ENCODE data around the gene UGT1A6. TPM values are rescaled to one million over a fixed set of nuclear protein-coding genes. Genes with fewer than 3 reads are reported as not detected.
"Not testable (repeated sequence)": the region's sequence is repeated elsewhere in the genome, so short reads cannot be mapped to it uniquely, and the experiment has no call there.

UGT1A6 gene
- polyA plus RNA-seq, 10 donors = 0.26 TPM; not detected in 9

DNA sequence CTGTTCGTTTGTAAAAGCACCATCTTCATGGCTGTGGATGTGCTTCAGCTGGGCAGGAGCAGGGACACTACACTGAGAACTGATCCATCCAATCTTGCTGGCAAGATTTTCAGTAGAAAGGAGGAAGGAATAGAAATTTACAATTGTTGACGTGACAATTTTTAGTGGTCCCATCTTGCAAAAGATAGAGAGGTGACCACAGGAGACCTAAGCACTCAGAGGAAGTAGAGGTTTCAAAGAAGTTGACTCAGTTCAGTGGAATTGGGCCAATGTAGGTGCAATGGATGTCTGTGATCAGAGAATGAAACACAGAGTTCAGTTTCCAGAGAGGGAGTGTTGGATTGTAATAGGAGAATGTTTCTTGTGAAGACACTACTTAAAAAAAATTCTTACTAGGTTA lies 21.4 kb downstream of the UGT1A6 start:
- DNase-seq = no peak

DNA sequence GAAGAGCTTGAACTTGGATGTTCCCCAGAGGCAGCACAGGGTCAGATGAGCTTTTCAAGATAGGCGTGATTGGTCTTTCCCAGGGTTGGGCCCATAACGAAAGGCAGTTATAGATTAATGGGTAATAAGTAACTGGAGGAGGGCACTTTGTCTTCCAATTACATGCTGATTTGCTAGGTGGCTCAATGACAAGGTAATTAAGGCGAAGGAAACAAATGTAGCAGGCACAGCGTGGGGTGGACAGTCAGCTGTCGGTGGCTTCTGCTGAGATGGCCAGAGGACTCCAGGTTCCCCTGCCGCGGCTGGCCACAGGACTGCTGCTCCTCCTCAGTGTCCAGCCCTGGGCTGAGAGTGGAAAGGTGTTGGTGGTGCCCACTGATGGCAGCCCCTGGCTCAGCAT lies 25.9 kb downstream of the UGT1A6 start, which contains the start of gene UGT1A4:
Gene UGT1A4, plus strand, starts transcription at position 185 of the 400 bp plus-strand sequence. Its CDS starts 85 bp downstream, at position 270.
- DNase-seq = no peak

DNA sequence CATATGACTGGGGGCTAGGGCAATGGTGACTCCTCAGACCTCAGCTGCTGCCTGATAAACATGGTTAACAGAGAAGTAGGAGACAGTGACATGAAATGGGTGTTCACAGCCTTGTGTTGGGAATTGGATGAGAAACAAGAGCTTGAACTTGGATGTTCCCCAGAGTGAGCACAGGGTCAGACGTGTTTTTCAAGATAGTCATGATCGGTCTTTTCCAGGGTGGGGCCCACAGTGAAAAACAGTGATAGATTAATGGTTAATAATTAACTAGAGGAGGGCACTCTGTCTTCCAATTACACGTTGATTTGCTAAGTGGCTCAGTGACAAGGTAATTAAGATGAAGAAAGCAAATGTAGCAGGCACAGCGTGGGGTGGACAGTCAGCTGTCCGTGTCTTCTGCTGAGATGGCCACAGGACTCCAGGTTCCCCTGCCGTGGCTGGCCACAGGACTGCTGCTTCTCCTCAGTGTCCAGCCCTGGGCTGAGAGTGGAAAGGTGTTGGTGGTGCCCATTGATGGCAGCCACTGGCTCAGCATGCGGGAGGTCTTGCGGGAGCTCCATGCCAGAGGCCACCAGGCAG lies 36.1 kb downstream of the UGT1A6 start, which contains the start of gene UGT1A3:
Gene UGT1A3, plus strand, starts transcription at position 320 of the 579 bp plus-strand sequence. Its CDS starts 85 bp downstream, at position 405.
- no peak for DNase-seq

DNA sequence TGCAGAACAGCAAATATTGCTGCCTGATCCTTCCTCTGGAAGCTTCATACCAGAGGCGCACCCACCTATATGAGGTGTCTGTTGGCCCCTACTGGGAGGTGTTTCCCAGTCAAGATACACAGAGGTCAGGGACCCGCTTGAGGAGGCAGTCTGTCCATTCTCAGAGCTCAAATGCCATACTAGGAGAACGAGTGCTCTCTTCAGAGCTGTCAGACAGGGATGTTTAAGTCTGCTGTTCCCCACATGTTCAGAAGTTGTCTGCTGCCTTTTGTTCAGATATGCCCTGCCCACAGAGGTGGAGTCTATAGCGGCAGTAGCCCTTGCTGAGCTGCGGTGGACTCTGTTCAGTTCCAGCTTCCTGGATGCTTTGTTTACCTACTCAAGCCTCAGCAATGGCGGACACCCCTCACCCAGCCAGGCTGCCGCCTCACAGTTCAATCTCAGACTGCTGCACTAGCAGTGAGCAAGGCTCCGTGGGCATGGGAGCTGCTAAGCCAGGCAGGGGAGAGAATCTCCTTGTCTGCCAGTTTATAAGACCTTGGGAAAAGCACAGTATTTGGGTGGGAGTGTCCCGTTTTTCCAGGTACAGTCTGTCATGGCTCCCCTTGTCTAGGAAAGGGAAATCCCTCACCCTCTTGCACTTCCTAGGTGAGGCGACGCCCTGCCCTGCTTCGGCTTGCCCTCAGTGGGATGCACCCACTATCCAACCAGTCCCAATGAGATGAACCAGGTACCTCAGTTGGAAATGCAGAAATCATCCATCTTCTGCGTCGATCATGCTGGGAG lies 44.4 kb downstream of the UGT1A6 start:
- DNase-seq = not testable (repeated sequence)

DNA sequence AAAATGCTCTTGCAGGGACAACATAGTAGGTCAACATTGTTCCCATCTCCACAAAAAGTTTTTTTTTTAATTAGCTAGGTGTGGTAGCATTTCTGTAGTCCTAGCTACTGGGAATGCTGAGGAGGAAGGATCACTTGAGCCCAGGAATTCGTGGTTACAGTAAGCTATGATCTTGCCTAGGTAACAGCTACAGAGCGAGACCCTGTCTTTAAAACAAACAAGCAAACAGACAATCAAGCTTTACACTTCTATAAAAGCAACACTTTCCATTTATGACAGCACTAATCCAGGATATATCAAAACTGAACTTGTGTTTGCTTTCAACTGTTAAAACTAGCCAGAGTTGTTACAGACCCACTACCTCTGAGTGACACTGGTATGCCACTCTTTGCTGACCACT lies 48.2 kb downstream of the UGT1A6 start:
- no peak for DNase-seq

DNA sequence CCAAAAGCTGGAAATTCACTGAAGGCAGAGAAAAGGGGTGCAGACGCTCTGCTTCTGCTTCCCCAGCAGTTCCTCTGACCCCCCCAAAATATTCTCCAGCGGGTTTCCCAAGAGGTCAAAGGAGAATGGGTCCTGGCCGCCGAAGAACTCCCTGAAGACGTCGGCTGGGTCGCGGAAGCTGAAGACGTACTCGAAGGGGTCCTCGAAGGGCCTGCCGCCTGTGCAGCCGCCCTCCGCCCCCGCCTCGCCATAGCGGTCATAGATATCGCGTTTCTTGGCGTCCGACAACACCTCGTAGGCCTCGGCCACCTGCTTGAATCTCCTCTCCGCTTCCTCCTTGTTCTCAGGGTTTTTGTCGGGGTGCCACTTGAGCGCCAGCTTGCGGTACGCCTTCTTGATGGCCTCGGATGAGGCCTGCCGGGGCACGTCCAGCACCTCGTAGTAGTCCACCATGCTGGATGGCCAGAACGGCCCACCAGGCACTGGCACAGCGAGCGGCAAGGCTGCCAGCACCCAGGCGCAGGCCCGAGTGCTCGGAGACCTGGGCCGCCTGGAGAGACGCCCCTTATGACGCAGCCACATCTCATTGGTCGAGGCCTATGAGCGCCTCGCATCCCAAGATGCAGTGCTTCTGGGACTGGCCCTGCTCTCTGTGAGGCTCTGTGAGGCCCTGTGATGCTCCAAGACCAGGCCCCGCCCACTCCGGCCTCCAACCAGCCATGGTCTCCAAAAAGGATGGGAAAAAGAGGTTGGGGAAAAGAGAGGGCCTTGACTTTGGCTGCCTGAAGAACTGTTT lies 51.0 kb downstream of the UGT1A6 start:
- DNase-seq = no peak

DNA sequence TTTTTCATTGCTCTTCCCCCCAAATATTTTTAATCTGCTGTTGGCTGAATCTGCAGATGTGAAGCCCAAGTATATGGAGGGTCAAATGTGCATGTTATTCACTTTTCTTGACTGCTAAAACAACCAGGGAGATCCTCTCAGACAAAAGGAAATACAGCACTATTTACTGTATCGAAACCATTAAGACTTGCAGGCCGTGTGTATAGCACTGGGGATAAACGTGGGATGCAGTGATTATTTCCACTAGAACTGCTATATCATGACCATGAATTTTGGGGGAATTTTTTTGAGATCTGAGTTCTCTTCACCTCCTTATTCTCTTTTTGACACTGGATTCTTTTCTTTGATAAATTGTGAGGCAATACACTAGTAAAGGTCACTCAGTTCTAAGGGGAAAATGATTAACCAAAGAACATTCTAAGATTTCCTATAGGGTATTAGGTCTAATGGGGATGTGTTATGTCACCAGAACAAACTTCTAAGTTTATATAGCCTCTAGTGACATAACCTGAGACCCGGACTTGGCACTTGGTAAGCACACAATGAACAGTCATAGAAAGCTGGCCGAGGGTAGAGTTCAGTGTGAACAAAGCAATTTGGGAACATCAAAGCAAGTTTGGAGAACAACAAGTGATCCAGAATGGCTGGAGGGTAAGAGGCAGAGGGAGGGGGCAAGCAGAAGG lies 52.5 kb downstream of the UGT1A6 start:
- no peak for DNase-seq

DNA sequence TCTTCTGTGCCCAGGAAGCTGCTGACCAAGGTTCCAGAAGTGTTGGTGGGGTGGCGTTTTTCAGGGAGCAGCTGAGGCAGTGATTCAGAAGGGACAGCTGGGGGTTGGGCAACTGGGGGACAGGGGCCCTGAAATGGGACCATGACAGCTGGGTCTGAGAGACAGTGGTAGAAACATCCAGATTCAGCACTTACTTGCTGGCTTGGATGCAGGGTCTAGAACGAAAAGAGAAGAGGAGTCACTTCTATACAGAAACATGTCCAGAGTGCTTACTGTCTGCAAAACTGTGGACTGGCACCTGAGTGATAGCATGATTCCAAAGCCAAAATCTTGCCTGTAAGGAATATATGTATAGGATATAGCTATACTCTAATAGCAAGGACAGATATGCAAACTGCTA lies 53.1 kb downstream of the UGT1A6 start:
- DNase-seq = not testable (repeated sequence)

DNA sequence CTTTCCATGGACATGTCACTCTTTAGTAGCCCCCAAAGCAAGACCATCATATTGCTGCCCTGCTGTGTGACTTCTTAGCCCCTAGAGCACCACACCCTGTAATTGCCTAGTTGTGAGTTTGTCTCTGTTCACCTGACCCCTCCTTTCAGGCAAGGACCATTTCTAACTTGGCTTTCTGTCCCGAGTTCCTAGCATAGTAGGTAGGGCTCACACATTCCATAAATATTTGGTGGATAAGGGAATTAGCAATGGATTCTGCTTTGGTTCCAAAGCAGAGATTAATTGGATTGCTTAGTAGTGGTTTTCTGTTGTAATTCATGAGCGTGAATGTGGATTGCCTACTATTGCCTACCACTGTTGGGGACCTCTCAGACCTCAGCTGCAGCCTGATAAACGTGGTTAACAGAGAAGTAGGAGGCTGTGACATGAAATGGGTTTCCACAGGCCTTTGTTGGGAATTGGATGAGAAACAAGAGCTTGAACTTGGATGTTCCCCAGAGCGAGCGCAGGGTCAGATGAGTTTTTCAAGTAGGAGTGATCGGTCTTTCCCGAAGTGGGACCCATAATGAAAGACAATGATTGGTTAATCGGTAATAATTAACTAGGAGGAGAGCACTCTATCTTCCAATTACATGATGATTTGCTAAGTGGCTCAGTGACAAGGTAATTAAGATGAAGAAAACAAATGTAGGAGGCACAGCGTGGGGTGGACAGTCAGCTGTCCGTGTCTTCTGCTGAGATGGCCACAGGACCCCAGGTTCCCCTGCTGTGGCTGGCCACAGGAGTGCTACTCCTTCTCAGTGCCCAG lies 54.0 kb downstream of the UGT1A6 start:
- DNase-seq = no peak

DNA sequence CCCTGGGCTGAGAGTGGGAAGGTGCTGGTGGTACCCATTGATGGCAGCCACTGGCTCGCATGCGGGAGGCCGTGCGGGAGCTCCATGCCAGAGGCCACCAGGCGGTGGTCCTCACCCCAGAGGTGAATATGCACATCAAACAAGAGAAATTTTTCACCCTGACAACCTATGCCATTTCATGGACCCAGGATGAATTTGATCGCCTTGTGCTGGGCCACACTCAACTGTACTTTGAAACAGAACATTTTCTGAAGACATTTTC lies 54.5 kb downstream of the UGT1A6 start:
- no peak for DNase-seq

DNA sequence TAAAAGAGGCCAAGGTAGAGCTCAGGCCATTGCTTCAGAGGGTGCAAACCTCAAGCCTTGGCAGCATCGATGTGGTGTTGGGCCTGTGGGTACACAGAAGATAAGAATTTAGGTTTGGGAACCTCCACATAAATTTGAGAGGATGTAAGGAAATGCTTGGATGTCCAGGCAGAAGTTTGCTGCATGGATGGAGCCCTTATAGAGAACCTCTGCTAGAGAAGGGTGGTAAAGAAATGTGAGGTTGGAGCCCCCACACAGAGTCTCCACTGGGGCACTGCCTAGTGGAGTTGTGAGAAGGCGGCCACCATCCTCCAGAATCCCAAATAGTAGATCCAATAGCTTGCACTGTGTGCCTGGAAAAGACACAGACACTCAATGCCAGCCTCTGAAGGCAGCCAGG lies 58.0 kb downstream of the UGT1A6 start:
- not testable (repeated sequence) for DNase-seq

DNA sequence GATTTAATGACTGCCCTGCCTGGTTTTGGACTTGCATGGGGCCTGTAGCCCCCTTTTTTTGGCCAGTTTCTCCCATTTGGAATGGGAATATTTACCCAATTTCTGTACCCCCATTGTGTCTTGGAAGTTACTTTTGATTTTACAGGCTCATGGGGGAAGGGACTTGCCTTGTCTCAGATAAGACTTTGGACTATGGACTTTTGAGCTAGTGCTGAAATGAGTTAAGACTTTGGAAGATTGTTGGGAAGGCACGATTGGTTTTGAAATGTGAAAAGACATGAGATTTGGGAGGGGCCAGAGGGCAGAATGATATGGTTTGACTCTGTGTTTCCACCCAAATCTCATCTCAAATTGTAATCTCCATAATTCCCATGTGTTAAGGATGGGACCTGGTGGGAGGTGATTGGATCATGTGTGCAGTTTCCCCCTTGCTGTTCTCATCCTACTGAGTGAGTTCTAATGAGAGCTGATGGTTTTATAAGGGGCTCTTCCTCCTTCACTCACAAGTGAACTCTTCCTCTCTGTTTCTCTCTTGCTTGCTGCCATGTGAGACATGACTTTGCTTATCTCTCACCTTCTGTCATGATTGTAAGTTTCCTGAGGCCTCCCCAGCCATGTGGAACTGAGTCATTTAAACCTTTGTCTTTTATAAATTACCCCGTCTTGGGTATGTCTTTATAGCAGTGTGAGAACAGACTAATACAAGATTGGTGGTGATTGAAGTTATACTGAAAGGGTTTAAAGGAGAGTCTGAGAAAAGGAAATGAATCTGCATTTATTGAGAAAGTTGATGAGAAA lies 58.7 kb downstream of the UGT1A6 start:
- DNase-seq = not testable (repeated sequence)

DNA sequence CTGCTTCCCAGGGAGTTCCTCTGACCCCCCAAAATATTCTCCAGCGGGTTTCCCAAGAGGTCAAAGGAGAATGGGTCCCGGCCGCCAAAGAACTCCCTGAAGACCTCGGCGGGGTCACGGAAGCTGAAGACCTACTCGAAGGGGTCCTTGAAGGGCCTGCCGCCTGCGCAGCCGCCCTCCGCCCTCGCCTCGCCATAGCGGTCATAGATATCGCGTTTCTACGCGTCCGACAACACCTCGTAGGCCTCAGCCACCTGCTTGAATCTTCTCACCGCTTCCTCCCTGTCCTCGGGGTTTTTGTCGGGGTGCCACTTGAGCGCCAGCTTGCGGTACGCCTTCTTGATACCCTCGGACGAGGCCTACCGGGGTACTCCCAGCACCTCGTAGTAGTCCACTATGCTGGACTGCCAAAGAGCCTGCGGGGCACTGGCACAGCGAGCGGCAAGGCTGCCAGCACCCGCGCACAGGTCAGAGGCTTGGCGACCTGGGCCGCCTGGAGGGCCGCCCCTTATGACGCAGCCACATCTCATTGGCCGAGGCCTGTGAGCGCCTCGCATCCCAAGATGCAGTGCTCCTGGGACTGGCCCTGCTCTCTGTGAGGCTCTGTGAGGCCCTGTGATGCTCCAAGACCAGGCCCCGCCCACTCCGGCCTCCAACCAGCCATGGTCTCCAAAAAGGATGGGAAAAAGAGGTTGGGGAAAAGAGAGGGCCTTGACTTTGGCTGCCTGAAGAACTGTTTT lies 62.4 kb downstream of the UGT1A6 start:
- DNase-seq = no peak

DNA sequence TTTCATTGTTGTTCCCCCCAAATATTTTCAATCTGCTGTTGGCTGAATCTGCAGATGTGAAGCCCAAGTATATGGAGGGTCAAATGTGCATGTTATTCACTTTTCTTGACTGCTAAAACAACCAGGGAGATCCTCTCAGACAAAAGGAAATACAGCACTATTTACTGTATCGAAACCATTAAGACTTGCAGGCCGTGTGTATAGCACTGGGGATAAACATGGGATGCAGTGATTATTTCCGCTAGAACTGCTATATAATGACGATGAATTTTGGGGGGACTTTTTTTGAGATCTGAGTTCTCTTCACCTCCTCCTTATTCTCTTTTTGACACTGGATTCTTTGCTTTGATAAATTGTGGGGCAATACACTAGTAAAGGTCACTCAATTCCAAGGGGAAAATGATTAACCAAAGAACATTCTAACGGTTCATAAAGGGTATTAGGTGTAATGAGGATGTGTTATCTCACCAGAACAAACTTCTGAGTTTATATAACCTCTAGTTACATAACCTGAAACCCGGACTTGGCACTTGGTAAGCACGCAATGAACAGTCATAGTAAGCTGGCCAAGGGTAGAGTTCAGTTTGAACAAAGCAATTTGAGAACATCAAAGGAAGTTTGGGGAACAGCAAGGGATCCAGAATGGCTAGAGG lies 63.9 kb downstream of the UGT1A6 start:
- DNase-seq = no peak

DNA sequence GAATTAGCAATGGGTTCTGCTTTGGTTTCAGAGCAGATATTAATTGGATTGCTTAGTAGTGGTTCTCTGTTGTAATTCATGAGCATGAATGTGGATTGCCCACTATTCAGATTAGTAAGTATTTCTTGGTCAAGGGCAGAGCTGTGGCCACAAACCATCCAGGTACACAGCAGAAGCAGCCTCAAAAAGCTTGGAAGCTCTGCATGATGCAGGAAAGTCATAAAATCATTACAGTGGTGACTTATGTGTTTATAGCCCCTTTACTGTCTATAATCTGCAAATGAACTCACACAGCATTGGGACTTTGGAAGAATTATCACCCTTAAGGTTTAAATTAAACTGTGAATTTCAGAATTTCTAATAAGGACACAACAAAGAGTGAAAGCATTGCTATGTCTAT lies 65.5 kb downstream of the UGT1A6 start:
- DNase-seq = no peak

DNA sequence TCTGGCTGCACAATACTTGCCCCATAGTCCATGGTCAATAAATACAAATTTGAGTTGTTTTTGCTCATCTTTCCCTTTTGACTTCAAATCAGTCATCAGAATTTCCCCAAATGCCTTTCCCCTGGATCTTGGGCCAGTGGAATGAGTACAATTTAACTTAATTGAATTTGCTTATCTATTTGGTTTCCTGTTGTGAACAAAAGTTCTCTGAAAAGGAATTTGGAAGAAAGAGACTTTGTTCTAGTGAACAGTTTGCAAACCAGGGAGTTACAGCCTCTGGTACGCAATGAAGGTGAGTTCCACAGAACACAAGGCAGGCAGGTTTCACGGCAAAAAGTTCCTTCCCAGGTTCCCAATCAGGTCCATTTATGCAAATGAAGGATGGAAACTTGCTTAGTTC lies 66.2 kb downstream of the UGT1A6 start:
- DNase-seq = no peak

DNA sequence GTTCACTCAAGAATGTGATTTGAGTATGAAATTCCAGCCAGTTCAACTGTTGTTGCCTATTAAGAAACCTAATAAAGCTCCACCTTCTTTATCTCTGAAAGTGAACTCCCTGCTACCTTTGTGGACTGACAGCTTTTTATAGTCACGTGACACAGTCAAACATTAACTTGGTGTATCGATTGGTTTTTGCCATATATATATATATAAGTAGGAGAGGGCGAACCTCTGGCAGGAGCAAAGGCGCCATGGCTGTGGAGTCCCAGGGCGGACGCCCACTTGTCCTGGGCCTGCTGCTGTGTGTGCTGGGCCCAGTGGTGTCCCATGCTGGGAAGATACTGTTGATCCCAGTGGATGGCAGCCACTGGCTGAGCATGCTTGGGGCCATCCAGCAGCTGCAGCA lies 67.4 kb downstream of the UGT1A6 start, which contains the start of gene UGT1A1:
Gene UGT1A1, plus strand, starts transcription at position 228 of the 400 bp plus-strand sequence. Its CDS starts 18 bp downstream, at position 246.
- no peak for DNase-seq

DNA sequence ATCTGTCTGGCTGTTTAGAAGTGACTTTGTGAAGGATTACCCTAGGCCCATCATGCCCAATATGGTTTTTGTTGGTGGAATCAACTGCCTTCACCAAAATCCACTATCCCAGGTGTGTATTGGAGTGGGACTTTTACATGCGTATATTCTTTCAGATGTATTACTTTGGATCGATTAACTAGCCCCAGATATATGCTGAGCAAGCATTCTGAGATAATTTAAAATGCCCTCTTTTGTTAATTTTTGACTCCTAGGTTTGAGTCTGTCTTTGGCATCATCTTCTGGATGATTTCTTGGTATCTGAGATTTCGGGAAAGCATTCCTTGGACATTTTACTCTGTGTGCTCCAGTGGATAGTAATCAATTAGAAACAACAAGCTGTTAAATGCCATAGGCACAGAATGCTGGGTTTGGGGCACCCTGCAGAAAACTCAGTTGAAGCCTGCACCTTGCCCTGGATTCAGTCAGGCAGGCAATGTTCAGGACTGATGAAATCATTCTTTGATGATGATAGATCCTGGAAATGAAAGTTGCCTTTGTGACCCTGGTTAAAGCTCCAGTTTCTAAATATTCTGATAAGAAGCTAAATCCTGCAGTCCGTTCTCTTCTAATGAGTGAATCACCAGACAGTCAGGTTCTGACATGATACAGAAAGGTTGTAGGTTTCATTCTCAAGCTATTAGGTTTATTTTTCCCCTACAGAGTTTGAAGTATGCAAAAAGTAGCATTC lies 68.5 kb downstream of the UGT1A6 start:
- DNase-seq = no peak

Data from muscle of back (tissue), 11 donors.